GM23248 (cell line): Measurements from ENCODE around the gene HIF1AN.

ENCODE experiments used
- EZH2 ChIP-seq: fragments of 200-600 bp; sonication (generic); IDR thresholded peaks from 2 replicates; pipeline ENCODE4 v1.6.1; 2018; ENCODE audit warnings: antibody characterized with exemption, mild to moderate bottlenecking; ENCODE audit not compliant: insufficient read depth, poor library complexity, severe bottlenecking
- EZH2phosphoT487 ChIP-seq: fragments of 200-600 bp; sonication (generic); IDR thresholded peaks from 2 replicates; pipeline ENCODE4 v1.6.1; 2018; ENCODE audit warnings: antibody characterized with exemption, moderate library complexity, mild to moderate bottlenecking, low read depth; ENCODE audit not compliant: insufficient read depth

GRCh38 chr10:100600218-100600617 is 64.5 kb downstream of the HIF1AN start:
- TF ChIP-seq EZH2 (no peak), EZH2phosphoT487 (no peak)
